H9 (cell line): ENCODE results near the gene ARID4A. TPM values are rescaled to one million over a fixed set of nuclear protein-coding genes. Genes with fewer than 3 reads are reported as not detected.

Source experiments
- DNase-seq: peaks from one replicate; pipeline ENCODE4 v3.0.0-alpha.2; 2017
- H2AFZ ChIP-seq: one replicate; pipeline ENCODE4 v1.6.1; 2013; ENCODE audit warnings: mild to moderate bottlenecking, low read length, control low read depth, moderate library complexity
- H2AK5ac ChIP-seq: 2 replicates; pipeline ENCODE4 v1.6.1; 2013; ENCODE audit warnings: low read length, control low read depth, mixed read lengths; ENCODE audit not compliant: insufficient read length
- H2BK120ac ChIP-seq: one replicate; pipeline ENCODE4 v1.6.1; 2013; ENCODE audit warnings: low read depth, mild to moderate bottlenecking, low read length, control low read depth, inconsistent platforms; ENCODE audit not compliant: poor library complexity, severe bottlenecking
- H2BK12ac ChIP-seq: 2 replicates; pipeline ENCODE4 v1.6.1; 2013; ENCODE audit warnings: low read length, control low read depth, mixed read lengths, low read depth; ENCODE audit not compliant: insufficient read length
- H2BK15ac ChIP-seq: 2 replicates; pipeline ENCODE4 v1.6.1; 2013; ENCODE audit warnings: low read depth, low read length, control low read depth
- H2BK20ac ChIP-seq: one replicate; pipeline ENCODE4 v1.6.1; 2013; ENCODE audit warnings: low read depth, mild to moderate bottlenecking, low read length, control low read depth, inconsistent platforms; ENCODE audit not compliant: poor library complexity, severe bottlenecking
- H2BK5ac ChIP-seq: 2 replicates; pipeline ENCODE4 v1.6.1; 2013; ENCODE audit warnings: low read length, control low read depth, mixed read lengths; ENCODE audit not compliant: insufficient read length
- H3K14ac ChIP-seq: 2 replicates; pipeline ENCODE4 v1.6.1; 2013; ENCODE audit warnings: low read length, control low read depth; ENCODE audit not compliant: insufficient read depth
- H3K18ac ChIP-seq: 2 replicates; pipeline ENCODE4 v1.6.1; 2013; ENCODE audit warnings: low read depth, mild to moderate bottlenecking, mixed read lengths, low read length, control low read depth; ENCODE audit not compliant: insufficient read length
- H3K23ac ChIP-seq: 2 replicates; pipeline ENCODE4 v1.6.1; 2013; ENCODE audit warnings: low read length, control low read depth, mixed read lengths, low read depth; ENCODE audit not compliant: insufficient read length
- H3K23me2 ChIP-seq: 2 replicates; pipeline ENCODE4 v1.6.1; 2013; ENCODE audit warnings: low read depth, mild to moderate bottlenecking, mixed read lengths, low read length, control low read depth; ENCODE audit not compliant: insufficient read length, poor library complexity, severe bottlenecking
- H3K27ac ChIP-seq: 2 replicates; pipeline ENCODE4 v1.5.1; 2013; ENCODE audit warnings: low read length, control low read depth, mixed read lengths, low read depth; ENCODE audit not compliant: insufficient read length
- H3K27me3 ChIP-seq: 2 replicates; pipeline ENCODE4 v1.6.1; 2013; ENCODE audit warnings: low read length, control low read depth, inconsistent platforms; ENCODE audit not compliant: insufficient read depth
- H3K4ac ChIP-seq: 2 replicates; pipeline ENCODE4 v1.6.1; 2013; ENCODE audit warnings: low read depth, mild to moderate bottlenecking, control low read depth, inconsistent platforms, low read length, moderate library complexity
- H3K4me1 ChIP-seq: 2 replicates; pipeline ENCODE4 v1.6.1; 2013; ENCODE audit warnings: low read length, control low read depth, inconsistent platforms; ENCODE audit not compliant: insufficient read depth
- H3K4me2 ChIP-seq: 2 replicates; pipeline ENCODE4 v1.6.1; 2013; ENCODE audit warnings: low read length, control low read depth, mixed read lengths; ENCODE audit not compliant: insufficient read length, insufficient read depth
- H3K56ac ChIP-seq: 2 replicates; pipeline ENCODE4 v1.6.1; 2013; ENCODE audit warnings: low read depth, mild to moderate bottlenecking, mixed read lengths, low read length, control low read depth; ENCODE audit not compliant: insufficient read length
- H3K79me1 ChIP-seq: 2 replicates; pipeline ENCODE4 v1.6.1; 2013; ENCODE audit warnings: low read depth, mild to moderate bottlenecking, moderate library complexity, low read length, control low read depth, inconsistent platforms; ENCODE audit not compliant: insufficient read depth, poor library complexity, severe bottlenecking
- H3K79me2 ChIP-seq: 2 replicates; pipeline ENCODE4 v1.6.1; 2013; ENCODE audit warnings: low read length, control low read depth, inconsistent platforms; ENCODE audit not compliant: insufficient read depth
- H3K9ac ChIP-seq: 2 replicates; pipeline ENCODE4 v1.6.1; 2013; ENCODE audit warnings: low read length, control low read depth, mixed read lengths; ENCODE audit not compliant: insufficient read length; ENCODE audit errors: extremely low read depth
- H3K9me3 ChIP-seq: one replicate; pipeline ENCODE4 v1.6.1; 2013; ENCODE audit warnings: low read depth, low read length, inconsistent platforms; ENCODE audit not compliant: control insufficient read depth
- H3T11ph ChIP-seq: one replicate; pipeline ENCODE4 v1.6.1; 2013; ENCODE audit warnings: mild to moderate bottlenecking, low read length, control low read depth, inconsistent platforms
- H4K20me1 ChIP-seq: one replicate; pipeline ENCODE4 v1.6.1; 2013; ENCODE audit not compliant: control insufficient read depth, insufficient read length, insufficient read depth
- H4K5ac ChIP-seq: 2 replicates; pipeline ENCODE4 v1.6.1; 2013; ENCODE audit warnings: low read depth, mild to moderate bottlenecking, mixed read lengths, low read length, control low read depth; ENCODE audit not compliant: insufficient read length
- H4K8ac ChIP-seq: replicated peaks from 2 replicates; pipeline ENCODE4 v1.6.1; 2013; ENCODE audit warnings: low read length, control low read depth, mixed read lengths, low read depth; ENCODE audit not compliant: insufficient read length
- H4K91ac ChIP-seq: 2 replicates; pipeline ENCODE4 v1.6.1; 2013; ENCODE audit warnings: low read depth, mild to moderate bottlenecking, moderate library complexity, mixed read lengths, low read length, control low read depth; ENCODE audit not compliant: insufficient read length
- H3K27ac Mint-ChIP-seq, 3 experiments: 2 replicates in 2 of 3; 3 replicates in 1 of 3; pipeline ENCODE4 v1.8.0; 2020 to 2021; ENCODE audit warnings: mixed read lengths in 3 of 3, mild to moderate bottlenecking in 1 of 3, moderate library complexity in 1 of 3
- H3K27me3 Mint-ChIP-seq: 2 replicates; pipeline ENCODE4 v1.8.0; 2021; ENCODE audit warnings: low read depth, mild to moderate bottlenecking, moderate library complexity, mixed read lengths
- H3K36me3 Mint-ChIP-seq, 3 experiments: 2 replicates in 2 of 3; 3 replicates in 1 of 3; pipeline ENCODE4 v1.8.0; 2020 to 2021; ENCODE audit warnings: low read depth in 3 of 3, mixed read lengths in 3 of 3; ENCODE audit not compliant: insufficient read depth in 1 of 3
- H3K4me1 Mint-ChIP-seq, 2 experiments: 2 replicates each; pipeline ENCODE4 v1.8.0; 2020; ENCODE audit warnings: mixed read lengths in 2 of 2
- H3K4me3 Mint-ChIP-seq, 2 experiments: 2 replicates in 1 of 2; 3 replicates in 1 of 2; pipeline ENCODE4 v1.8.0; 2020 to 2021; ENCODE audit warnings: mild to moderate bottlenecking in 2 of 2, mixed read lengths in 2 of 2, moderate library complexity in 1 of 2
- H3K9me3 Mint-ChIP-seq, 2 experiments: 2 replicates in 1 of 2; 3 replicates in 1 of 2; pipeline ENCODE4 v1.8.0; 2020; ENCODE audit warnings: mild to moderate bottlenecking in 2 of 2, mixed read lengths in 2 of 2, moderate library complexity in 1 of 2
- CTCF ChIP-seq: fragments of 200-600 bp; sonication (generic); conservative IDR thresholded peaks from 3 replicates; pipeline ENCODE4 v1.8.0; 2021; ENCODE audit warnings: antibody characterized with exemption, mild to moderate bottlenecking
- total RNA-seq: library from RNA; stranded (reverse); gene quantifications from 2 replicates; pipeline ENCODE4 v1.2.1, GENCODE V29; 2021

ARID4A gene
- total RNA-seq, 1 experiment from 2014 or later, result 13.2 TPM

- Histone ChIP-seq H3K79me2 (no peaks in the 10 kb centered on the region), H3K56ac (no peak overlapping the region), H3K27me3 (no peaks in the 10 kb centered on the region), H4K8ac (no peak overlapping the region), H3K18ac (no peak overlapping the region), H3K4me2 (no peak overlapping the region), H2BK5ac (no peak overlapping the region), H3K23ac (no peak overlapping the region), H3K23me2 (no peaks in the 10 kb centered on the region), H2BK120ac (no peak overlapping the region), H3K79me1 (no peaks in the 10 kb centered on the region), H3K14ac (no peak overlapping the region), H4K20me1 (no peaks in the 10 kb centered on the region), H3K4ac (no peak overlapping the region), H3K9ac (no peak overlapping the region), H2BK12ac (no peak overlapping the region), H3T11ph (no peak overlapping the region), H4K91ac (no peak overlapping the region), H2BK15ac (no peak overlapping the region), H3K9me3 (no peaks in the 10 kb centered on the region), H3K4me1 (no peaks in the 10 kb centered on the region), H2AK5ac (no peak overlapping the region), H2AFZ (no peak overlapping the region), H4K5ac (no peak overlapping the region), H2BK20ac (no peak overlapping the region), H3K27ac (no peak overlapping the region)
- no peaks in the 10 kb centered on the region for H3K4me1 Mint-ChIP-seq
- H3K27me3 Mint-ChIP-seq, result no peaks in the 10 kb centered on the region
- no peak for DNase-seq
- no peaks in the 10 kb centered on the region; a peak in 2 of 5 replicates for H3K9me3 Mint-ChIP-seq
- TF ChIP-seq CTCF, result no peak
- no peak overlapping the region for H3K4me3 Mint-ChIP-seq
- H3K36me3 Mint-ChIP-seq, result peaks cover 15 to 28% (median 18%) of the 10 kb centered on the region in 3 experiments; a peak in 5 of 7 replicates
- H3K27ac Mint-ChIP-seq, result no peak overlapping the region
These were observed 78.4 kb downstream of the ARID4A start for GRCh38 chr14:58376791-58377190.
